ENCODE results near the gene FNIP1.
A peak's percentile ranks its signal among the peaks of the same experiment; 100 is the strongest.
"Not testable (repeated sequence)": the region's sequence is repeated elsewhere in the genome, so short reads cannot be mapped to it uniquely, and the experiment has no call there.

Gene FNIP1

DNA sequence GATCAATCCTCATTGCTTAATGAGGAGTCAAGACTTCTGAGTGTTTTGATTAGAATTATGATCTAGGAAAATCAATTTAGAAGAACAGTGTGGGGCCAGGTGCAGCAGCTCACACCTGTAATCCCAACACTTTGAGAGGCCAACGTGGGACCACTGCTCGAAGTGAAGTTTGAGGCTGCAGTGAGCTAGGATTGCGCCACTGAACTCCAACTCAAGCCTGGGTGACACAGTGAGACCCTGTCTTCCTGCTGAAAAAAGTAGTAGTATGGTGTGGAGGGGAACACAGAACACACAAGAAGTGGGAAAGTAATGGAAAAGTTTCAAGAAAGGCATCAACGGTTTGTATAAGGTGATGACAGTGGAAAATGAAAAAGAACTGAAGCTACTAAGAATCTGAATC, 9.1 kb downstream of the FNIP1 start:
- no peak for FAIRE-seq
- DNase-seq (ENCODE audit: low spot score): no peak

- FAIRE-seq: no peak
- no peak for DNase-seq (ENCODE audit: low spot score)
Measured at GRCh38 chr5:131786900-131787692, 9.7 kb downstream of the FNIP1 start.

- FAIRE-seq (no peak), DNase-seq (ENCODE audit: low spot score) (no peak)
Measured at GRCh38 chr5:131786036-131786435, 10.8 kb downstream of the FNIP1 start.

GRCh38 chr5:131783874-131784273, 12.9 kb downstream of the FNIP1 start:
- FAIRE-seq (no peak), DNase-seq (ENCODE audit: low spot score) (no peak)

DNA sequence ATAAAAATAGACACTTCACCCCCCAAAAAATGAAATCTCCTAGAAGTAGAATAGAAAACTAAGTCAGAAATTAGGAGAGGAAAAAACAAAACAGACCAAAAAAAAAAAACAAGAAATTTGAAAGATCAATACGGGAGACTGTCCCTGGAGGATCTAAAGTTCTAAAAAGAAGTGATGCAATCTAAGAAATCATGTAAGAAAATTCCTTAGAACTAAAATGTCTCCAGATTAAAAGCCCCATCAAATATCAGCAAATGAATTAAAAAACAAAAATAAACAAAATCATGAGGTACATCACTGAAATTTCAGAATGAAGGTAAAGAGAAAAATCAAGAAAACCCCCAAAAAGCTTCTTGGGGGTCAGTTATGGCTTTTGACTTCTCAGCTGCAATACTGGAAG, 13.5 kb downstream of the FNIP1 start:
- FAIRE-seq: no peak
- no peak for DNase-seq (ENCODE audit: low spot score)

DNA sequence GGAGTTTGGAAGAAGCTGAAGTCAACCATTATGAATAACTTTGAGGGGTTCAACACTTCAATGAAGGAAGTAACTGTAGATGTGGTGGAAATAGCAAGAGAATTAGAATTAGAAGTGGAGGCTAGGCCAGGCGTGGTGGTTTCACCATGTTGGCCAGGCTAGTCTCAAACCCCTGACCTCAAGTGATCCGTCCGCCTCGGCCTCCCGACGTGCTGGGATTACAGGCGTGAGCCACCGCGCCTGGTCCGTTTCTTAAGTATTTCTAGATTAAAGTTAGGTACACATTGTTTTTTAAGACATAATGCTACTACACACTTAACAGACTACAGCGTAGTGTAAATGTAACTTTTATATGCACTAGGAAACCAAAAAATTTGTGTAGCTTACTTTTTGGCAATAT, 14.1 kb downstream of the FNIP1 start:
- DNase-seq (ENCODE audit: low spot score): no peak
- FAIRE-seq: no peak

DNA sequence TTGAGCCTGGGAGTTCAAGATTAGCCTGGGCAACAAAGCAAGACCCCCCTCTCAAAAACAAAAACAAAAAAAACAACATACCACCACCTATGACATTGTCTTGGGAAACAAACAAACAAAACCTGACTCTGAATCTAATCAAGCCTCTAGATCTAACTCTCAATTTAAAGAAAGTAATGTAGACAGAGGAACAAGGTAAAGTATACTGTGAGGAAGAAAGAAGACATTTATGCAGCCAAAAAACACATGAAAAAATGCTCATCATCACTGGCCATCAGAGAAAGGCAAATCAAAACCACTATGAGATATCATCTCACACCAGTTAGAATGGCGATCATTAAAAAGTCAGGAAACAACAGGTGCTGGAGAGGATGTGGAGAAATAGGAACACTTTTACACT, 18.7 kb downstream of the FNIP1 start:
- FAIRE-seq; DNase-seq (ENCODE audit: low spot score): not testable (repeated sequence)

GRCh38 chr5:131776450-131776849, 20.4 kb downstream of the FNIP1 start:
- FAIRE-seq: no peak
- no peak for DNase-seq (ENCODE audit: low spot score)

DNA sequence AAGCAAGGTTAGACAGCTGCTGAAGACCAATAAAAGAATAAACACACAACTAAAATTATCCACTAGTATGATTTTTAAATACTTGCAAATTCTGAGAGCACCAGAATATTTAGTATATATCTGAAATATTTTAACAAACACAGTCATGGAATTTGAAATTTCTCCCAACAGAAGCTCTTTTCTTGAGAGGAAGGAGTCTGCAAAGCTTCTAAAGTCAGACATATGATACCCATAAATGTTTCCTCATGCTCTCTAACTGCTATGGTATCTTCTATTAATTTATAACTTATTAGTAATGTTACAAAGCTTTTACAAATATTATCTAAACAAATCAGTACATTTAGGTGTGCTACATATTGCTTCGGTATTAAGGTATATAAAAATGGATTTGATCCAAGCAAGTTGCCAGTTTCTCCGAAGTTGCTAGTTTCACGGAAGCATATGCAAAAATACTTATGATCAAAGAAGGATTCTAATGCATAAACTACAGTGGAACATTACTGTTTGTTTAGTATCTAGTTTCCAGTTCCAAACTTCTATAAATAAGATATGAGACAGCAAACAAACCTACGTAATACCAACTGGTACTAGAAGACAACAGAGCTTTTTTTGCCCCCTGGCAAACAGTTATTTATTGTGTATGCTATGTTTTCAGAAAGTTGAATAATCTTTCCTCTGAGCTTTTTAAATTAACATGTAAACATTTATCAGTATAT, 22.0 kb downstream of the FNIP1 start:
- DNase-seq (ENCODE audit: low spot score) (no peak), FAIRE-seq (peak; percentile 50)

DNA sequence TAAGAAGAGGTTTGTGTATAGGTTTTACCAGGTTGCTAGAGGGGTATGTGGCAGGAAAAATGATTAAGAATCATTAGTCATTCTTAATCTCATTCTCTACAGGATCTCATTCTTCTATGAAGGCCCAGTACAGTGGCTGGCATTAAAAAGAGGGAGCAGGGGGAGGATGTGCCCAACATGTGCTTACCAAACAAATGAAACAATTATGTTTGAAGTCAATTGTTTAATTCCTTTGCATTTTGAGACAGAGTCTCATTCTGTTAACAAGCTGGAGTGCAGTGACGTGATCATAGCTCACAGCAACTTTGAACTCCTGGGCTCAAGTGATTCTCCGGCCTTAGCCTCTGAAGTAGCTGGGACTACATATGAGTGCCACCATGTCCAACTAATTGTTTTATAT, 23.0 kb downstream of the FNIP1 start:
- DNase-seq (ENCODE audit: low spot score) (no peak), FAIRE-seq (no peak)

DNA sequence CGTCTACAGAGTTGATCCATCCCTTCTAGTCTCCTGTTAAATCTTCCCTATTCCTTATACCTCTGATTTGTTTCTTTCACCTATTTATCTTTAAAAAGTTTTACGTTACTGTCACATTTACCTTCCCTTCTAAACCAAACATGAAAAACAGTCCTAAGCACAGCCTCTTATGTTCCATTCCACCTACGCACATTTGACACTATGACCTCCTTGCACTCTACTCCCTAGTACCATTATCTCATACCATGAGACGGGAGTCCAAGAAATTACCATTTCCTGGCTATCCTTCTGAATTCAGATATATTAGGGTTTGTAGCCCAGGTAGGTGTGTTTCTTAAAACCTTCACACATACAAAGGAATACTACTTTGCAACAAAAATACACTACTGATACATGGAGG, 25.1 kb downstream of the FNIP1 start:
- DNase-seq (ENCODE audit: low spot score): no peak
- FAIRE-seq: no peak

DNA sequence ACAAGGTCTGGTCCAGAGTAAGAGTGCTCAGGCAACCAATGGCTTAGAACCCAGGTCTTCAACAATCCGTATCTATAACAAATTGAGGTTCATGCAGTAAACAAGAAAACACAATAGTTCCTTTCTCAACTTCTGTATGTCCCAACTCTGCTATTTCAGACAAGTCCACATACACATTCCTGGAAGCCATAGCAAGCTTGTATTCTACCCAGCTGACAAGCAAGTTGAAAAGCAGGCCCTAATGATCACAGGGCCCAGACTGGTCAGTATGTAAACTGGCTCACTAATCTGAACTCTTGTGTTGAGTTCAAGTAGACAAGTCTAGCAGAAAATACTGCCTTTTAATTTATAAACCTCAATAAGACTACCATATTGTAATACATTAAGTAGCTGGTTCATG, 26.9 kb downstream of the FNIP1 start:
- no peak for DNase-seq (ENCODE audit: low spot score)

GRCh38 chr5:131769336-131769735, 27.5 kb downstream of the FNIP1 start:
- DNase-seq (ENCODE audit: low spot score): no peak
- peak; percentile 80 for FAIRE-seq

More for the DNA sequence above, 26.9 kb downstream of the FNIP1 start:
- FAIRE-seq: no peak

- FAIRE-seq (peak; percentile 23), DNase-seq (ENCODE audit: low spot score) (no peak)
Measured at GRCh38 chr5:131767891-131768290, 28.9 kb downstream of the FNIP1 start.

GRCh38 chr5:131766689-131767088, 30.1 kb downstream of the FNIP1 start:
- FAIRE-seq: no peak
- DNase-seq (ENCODE audit: low spot score): no peak

DNA sequence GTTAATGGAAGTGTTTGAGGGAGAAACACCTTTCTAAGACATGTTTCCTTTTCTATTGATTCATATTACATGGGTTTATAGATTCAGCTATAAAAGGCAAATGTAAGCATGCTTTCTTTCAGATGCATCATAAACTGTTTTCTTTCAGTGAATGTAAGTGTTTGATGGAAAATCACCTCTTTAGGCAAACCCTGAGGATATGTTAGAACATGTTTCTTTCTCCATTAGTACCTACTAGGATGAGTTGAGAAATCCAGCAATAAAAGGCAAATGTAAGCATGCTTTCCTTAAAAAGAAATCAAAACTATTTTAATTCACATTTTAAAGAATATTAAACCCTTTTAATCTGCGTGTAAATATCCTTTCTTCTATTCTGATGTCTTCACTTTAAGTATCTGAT, 31.6 kb downstream of the FNIP1 start:
- FAIRE-seq (no peak), DNase-seq (ENCODE audit: low spot score) (no peak)

DNA sequence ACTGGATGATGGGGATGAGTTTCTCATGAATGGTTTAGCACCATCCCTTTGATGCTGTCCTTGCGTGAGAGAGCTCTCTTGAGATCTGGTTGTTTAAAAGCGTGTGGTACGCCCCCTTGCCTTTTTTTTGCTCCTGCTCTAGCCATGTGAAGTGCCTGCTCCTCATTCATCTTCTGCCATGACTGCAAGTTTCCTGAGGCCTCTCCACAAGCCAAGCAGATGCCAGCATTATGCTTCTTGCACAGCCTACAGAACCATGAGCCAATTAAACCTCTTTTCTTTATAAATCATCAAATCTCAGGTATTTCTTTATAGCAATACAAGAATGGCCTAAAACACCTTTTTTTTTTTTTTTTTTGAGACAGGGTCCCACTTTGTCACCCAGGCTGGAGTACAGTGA, 32.8 kb downstream of the FNIP1 start:
- FAIRE-seq (no peak), DNase-seq (ENCODE audit: low spot score) (no peak)

- no peak for DNase-seq (ENCODE audit: low spot score)
- no peak for FAIRE-seq
Measured at GRCh38 chr5:131760793-131761192, 36.0 kb downstream of the FNIP1 start.

- FAIRE-seq (no peak), DNase-seq (ENCODE audit: low spot score) (no peak)
Measured at GRCh38 chr5:131759704-131760103, 37.1 kb downstream of the FNIP1 start.

- FAIRE-seq (no peak), DNase-seq (ENCODE audit: low spot score) (no peak)
Measured at GRCh38 chr5:131758520-131758900, 38.3 kb downstream of the FNIP1 start.

- FAIRE-seq: no peak
- no peak for DNase-seq (ENCODE audit: low spot score)
Measured at GRCh38 chr5:131757830-131758519, 38.8 kb downstream of the FNIP1 start.

DNA sequence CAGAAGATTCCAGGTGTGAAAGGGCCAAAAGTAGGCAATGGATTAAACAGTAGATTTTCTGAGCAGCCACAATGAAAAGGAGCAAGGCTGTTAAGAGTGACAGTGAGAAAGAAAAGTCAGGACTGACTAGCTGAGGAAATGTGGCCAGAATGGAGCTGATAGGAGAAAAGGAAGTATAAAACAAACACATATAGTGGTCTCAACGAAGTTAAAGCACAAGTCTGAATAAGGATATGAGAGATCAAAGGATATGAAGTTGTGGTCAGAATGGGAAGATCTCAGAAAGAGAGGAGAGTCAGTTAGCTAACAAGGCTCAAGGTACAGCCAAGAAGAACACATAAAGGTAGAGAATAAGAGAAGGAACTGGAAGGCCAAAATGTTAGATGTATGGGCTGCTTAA, 39.9 kb downstream of the FNIP1 start:
- FAIRE-seq (no peak), DNase-seq (ENCODE audit: low spot score) (no peak)

Data from RCC 7860 (cell line).